ENCODE data around the gene TLCD2. TPM values are rescaled to one million over a fixed set of nuclear protein-coding genes. Genes with fewer than 3 reads are reported as not detected.

TLCD2 gene
- total and polyA plus RNA-seq, 2 of the 13 experiments (the other 11 are each of a cell fraction or from before 2014, with no cell fraction given) = 0.90 to 1.1 TPM

DNA sequence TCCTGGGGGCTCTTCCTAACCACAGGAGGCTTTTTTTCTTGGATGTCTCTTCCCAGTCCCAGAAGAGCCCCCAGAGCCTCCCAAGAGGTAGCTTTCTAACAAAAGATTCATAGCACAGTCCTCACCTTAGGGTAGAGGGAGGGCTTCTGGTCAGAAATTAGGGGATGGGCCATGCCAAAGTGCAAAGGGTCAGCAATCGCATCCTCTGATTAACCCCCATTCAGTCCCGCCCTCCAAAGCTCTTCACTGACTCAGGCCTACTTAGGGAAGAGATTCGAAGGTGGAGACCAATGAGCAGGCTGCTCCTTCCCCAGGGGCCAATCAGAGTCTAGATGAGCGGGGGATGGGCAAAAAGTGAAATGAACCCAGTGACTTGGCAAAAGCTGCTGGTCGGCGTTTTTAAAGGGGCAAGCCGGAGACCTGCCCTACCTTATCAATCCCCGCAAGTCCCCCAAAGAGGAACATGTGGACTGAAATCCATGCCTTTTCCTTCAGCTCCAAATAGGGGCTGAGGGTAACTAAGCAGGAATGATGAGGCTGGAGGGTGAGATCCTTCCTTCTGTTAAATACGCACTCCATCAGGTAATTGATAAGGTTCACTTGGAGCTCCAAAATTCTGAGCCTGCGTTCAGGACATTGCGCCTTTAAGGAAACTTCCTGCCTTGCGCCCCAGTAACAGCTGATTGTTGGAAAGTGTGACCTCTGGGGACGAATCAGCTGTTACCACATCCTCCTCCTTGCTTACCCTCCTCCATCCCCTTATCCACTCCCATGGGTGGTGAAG is 6.9 kb upstream of the TLCD2 start (continued):
- TF ChIP-seq, protein P1, sequence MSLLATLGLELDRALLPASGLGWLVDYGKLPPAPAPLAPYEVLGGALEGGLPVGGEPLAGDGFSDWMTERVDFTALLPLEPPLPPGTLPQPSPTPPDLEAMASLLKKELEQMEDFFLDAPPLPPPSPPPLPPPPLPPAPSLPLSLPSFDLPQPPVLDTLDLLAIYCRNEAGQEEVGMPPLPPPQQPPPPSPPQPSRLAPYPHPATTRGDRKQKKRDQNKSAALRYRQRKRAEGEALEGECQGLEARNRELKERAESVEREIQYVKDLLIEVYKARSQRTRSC (CRISPR knock-in tag; IDR thresholded peaks at IDR 0.05; ENCODE audit: low read depth) = no peak
- TF ChIP-seq EZH2 (conservative IDR thresholded peaks at IDR 0.05; ENCODE audit: low read depth, low read length) = no peak
- no peak for TF ChIP-seq ZNF44 (CRISPR knock-in tag; IDR thresholded peaks at IDR 0.05)
- TF ChIP-seq SIN3A (IDR thresholded peaks at IDR 0.05; ENCODE audit: borderline replicate concordance, low read depth, low read length) = peak; percentile 81; the same call in 1 of the 2 replicates
- TF ChIP-seq RXRA (CRISPR knock-in tag; IDR thresholded peaks at IDR 0.05) = peak; percentile 37
- TF ChIP-seq MTA1 (CRISPR knock-in tag; IDR thresholded peaks at IDR 0.05; ENCODE audit: borderline replicate concordance) = no peak
- TF ChIP-seq FOXA3 (CRISPR knock-in tag; IDR thresholded peaks at IDR 0.05) = no peak; the same call in 1 of the 2 replicates
- TF ChIP-seq HOXA5 (CRISPR knock-in tag; IDR thresholded peaks at IDR 0.05) = no peak; the same call in 1 of the 2 replicates
- no peak for TF ChIP-seq ZNF75D (CRISPR knock-in tag; IDR thresholded peaks at IDR 0.05; ENCODE audit: borderline replicate concordance)
- no peak for TF ChIP-seq KAT7 (CRISPR knock-in tag; IDR thresholded peaks at IDR 0.05; ENCODE audit: borderline replicate concordance)
- TF ChIP-seq ZFP90 (CRISPR knock-in tag; IDR thresholded peaks at IDR 0.05; ENCODE audit: borderline replicate concordance) = no peak
- no peak for TF ChIP-seq PRPF4 (IDR thresholded peaks at IDR 0.05; ENCODE audit: low read depth, low read length, poor library complexity, severe bottlenecking)
- TF ChIP-seq, protein P2, sequence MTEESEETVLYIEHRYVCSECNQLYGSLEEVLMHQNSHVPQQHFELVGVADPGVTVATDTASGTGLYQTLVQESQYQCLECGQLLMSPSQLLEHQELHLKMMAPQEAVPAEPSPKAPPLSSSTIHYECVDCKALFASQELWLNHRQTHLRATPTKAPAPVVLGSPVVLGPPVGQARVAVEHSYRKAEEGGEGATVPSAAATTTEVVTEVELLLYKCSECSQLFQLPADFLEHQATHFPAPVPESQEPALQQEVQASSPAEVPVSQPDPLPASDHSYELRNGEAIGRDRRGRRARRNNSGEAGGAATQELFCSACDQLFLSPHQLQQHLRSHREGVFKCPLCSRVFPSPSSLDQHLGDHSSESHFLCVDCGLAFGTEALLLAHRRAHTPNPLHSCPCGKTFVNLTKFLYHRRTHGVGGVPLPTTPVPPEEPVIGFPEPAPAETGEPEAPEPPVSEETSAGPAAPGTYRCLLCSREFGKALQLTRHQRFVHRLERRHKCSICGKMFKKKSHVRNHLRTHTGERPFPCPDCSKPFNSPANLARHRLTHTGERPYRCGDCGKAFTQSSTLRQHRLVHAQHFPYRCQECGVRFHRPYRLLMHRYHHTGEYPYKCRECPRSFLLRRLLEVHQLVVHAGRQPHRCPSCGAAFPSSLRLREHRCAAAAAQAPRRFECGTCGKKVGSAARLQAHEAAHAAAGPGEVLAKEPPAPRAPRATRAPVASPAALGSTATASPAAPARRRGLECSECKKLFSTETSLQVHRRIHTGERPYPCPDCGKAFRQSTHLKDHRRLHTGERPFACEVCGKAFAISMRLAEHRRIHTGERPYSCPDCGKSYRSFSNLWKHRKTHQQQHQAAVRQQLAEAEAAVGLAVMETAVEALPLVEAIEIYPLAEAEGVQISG (CRISPR knock-in tag; IDR thresholded peaks at IDR 0.05) = no peak; the same call in 1 of the 2 replicates
- no peak for TF ChIP-seq ZBTB20 (CRISPR knock-in tag; IDR thresholded peaks at IDR 0.05; ENCODE audit: borderline replicate concordance, low read depth)
- TF ChIP-seq ZNF746 (CRISPR knock-in tag; IDR thresholded peaks at IDR 0.05) = 0 out of 2 replicates have a peak, but pooled peaks have one; percentile 24
- TF ChIP-seq ZNF781 (CRISPR knock-in tag; IDR thresholded peaks at IDR 0.05; ENCODE audit: borderline replicate concordance, not compliant biosample characterization) = no peak
- no peak for TF ChIP-seq HCFC1 (IDR thresholded peaks at IDR 0.05; ENCODE audit: low read depth, low read length)
- TF ChIP-seq, protein P3, sequence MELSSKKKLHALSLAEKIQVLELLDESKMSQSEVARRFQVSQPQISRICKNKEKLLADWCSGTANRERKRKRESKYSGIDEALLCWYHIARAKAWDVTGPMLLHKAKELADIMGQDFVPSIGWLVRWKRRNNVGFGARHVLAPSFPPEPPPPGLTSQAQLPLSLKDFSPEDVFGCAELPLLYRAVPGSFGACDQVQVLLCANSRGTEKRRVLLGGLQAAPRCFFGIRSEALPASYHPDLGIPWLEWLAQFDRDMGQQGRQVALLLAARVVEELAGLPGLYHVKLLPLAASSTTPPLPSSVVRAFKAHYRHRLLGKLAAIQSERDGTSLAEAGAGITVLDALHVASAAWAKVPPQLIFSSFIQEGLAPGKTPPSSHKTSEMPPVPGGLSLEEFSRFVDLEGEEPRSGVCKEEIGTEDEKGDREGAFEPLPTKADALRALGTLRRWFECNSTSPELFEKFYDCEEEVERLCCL (CRISPR knock-in tag; IDR thresholded peaks at IDR 0.05; ENCODE audit: borderline replicate concordance) = no peak
- no peak for TF ChIP-seq GTF3A (CRISPR knock-in tag; conservative IDR thresholded peaks at IDR 0.05)
- TF ChIP-seq ZBTB1 (CRISPR knock-in tag; IDR thresholded peaks at IDR 0.05; ENCODE audit: borderline replicate concordance) = no peak
- TF ChIP-seq, protein P4, sequence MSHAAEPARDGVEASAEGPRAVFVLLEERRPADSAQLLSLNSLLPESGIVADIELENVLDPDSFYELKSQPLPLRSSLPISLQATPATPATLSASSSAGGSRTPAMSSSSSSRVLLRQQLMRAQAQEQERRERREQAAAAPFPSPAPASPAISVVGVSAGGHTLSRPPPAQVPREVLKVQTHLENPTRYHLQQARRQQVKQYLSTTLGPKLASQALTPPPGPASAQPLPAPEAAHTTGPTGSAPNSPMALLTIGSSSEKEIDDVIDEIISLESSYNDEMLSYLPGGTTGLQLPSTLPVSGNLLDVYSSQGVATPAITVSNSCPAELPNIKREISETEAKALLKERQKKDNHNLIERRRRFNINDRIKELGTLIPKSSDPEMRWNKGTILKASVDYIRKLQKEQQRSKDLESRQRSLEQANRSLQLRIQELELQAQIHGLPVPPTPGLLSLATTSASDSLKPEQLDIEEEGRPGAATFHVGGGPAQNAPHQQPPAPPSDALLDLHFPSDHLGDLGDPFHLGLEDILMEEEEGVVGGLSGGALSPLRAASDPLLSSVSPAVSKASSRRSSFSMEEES (CRISPR knock-in tag; IDR thresholded peaks at IDR 0.05) = no peak
- no peak for TF ChIP-seq HDAC2 (CRISPR knock-in tag; IDR thresholded peaks at IDR 0.05)
- TF ChIP-seq WIZ (CRISPR knock-in tag; IDR thresholded peaks at IDR 0.05) = no peak

Data from HepG2 (cell line).